ENCODE data around the gene GGT6. TPM values are rescaled to one million over a fixed set of nuclear protein-coding genes. Genes with fewer than 3 reads are reported as not detected.

Gene GGT6
- total and polyA plus RNA-seq, 2 of the 13 experiments (the other 11 are each of a cell fraction or from before 2014, with no cell fraction given), result 0.16 to 0.80 TPM

GRCh38 chr17:4554997-4555799 is 5.2 kb downstream of the GGT6 start, which contains the start of gene MYBBP1A (continued):
- TF ChIP-seq ZNF770 (CRISPR knock-in tag; IDR thresholded peaks at IDR 0.05), result 0 out of 2 replicates have a peak, but pooled peaks have one; percentile 47
- TF ChIP-seq MTF1 (CRISPR knock-in tag; IDR thresholded peaks at IDR 0.05), result no peak
- TF ChIP-seq ZNF414 (CRISPR knock-in tag; IDR thresholded peaks at IDR 0.05), result peak; percentile 89
- TF ChIP-seq ZBTB3 (CRISPR knock-in tag; IDR thresholded peaks at IDR 0.05; ENCODE audit: borderline replicate concordance, low read depth), result peak; percentile 60; the same call in 1 of the 2 replicates
- peak; percentile 84 for TF ChIP-seq ZNF274 (CRISPR knock-in tag; IDR thresholded peaks at IDR 0.05)
- no peak for TF ChIP-seq POLR2AphosphoS2 (IDR thresholded peaks at IDR 0.05; ENCODE audit: low read depth, low read length)
- TF ChIP-seq ATF7-NPFF (CRISPR knock-in tag; IDR thresholded peaks at IDR 0.05; ENCODE audit: low read depth), result peak; percentile 76; the same call in 1 of the 2 replicates
- peak; percentile 85; the same call in 1 of the 2 replicates for TF ChIP-seq ZNF329 (CRISPR knock-in tag; IDR thresholded peaks at IDR 0.05; ENCODE audit: low read depth)
- TF ChIP-seq U2AF1 (optimal IDR thresholded peaks at IDR 0.05; ENCODE audit: low read depth, low read length), result no peak
- 0 out of 2 replicates have a peak, but pooled peaks have one; percentile 11 for TF ChIP-seq FOXO1 (CRISPR knock-in tag; IDR thresholded peaks at IDR 0.05)
- peak; percentile 43; the same call in 1 of the 2 replicates for TF ChIP-seq NFAT5 (CRISPR knock-in tag; IDR thresholded peaks at IDR 0.05)
- TF ChIP-seq ZNF513 (CRISPR knock-in tag; conservative IDR thresholded peaks at IDR 0.05), result no peak
- TF ChIP-seq ZNF280B (CRISPR knock-in tag; IDR thresholded peaks at IDR 0.05; ENCODE audit: borderline replicate concordance), result no peak; the same call in none of the 2 replicates
- peak; percentile 87; the same call in 1 of the 2 replicates for TF ChIP-seq KLF15 (CRISPR knock-in tag; IDR thresholded peaks at IDR 0.05; ENCODE audit: borderline replicate concordance)
